GM12801 (cell line): Measurements from ENCODE around the gene CFAP210.

Source experiments
- TF ChIP-seq, protein P1 (sequence below): IDR thresholded peaks from one replicate; pipeline ENCODE4 v1.5.1; 2011; ENCODE audit warnings: control low read depth; ENCODE audit not compliant: insufficient read length; ENCODE audit errors: extremely low read depth

The CFAP210 gene

DNA sequence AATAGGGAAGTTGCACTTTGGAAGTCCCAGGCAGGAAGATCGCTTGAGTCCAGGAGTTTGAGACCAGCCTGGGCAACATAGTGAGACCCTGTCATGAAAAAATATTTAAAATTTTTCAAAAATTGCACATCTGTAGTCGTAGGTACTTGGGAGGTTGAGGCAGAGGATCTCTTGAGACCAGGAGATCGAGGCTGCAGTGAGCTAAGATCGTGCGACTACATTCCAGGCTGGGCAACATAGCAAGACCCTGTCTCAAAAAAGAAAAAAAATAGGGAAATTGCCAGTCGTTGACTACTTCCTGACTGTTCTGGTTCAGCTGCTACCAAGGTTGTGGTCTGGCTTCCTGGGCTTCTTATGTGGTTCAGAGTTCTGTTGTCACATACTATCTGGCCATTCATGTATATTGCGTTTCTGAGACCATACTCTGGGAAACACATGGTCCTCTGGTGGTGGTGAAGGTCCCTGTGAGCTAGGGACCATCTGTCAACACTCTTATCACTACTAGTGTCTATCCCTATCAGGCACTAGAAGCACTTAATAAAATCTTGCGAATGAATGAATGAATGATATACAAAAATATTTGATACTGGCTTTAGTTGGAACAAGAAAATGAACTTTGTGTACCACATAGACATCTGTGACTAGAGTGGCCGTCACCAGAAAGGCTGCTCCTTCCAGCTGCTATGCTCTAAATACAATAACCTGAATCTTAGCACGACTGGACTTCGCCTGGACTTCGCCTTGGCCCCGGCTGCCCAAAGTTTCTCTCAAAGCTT is 38.6 kb upstream of the CFAP210 start:
- TF ChIP-seq, protein P1, sequence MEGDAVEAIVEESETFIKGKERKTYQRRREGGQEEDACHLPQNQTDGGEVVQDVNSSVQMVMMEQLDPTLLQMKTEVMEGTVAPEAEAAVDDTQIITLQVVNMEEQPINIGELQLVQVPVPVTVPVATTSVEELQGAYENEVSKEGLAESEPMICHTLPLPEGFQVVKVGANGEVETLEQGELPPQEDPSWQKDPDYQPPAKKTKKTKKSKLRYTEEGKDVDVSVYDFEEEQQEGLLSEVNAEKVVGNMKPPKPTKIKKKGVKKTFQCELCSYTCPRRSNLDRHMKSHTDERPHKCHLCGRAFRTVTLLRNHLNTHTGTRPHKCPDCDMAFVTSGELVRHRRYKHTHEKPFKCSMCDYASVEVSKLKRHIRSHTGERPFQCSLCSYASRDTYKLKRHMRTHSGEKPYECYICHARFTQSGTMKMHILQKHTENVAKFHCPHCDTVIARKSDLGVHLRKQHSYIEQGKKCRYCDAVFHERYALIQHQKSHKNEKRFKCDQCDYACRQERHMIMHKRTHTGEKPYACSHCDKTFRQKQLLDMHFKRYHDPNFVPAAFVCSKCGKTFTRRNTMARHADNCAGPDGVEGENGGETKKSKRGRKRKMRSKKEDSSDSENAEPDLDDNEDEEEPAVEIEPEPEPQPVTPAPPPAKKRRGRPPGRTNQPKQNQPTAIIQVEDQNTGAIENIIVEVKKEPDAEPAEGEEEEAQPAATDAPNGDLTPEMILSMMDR, result no peak

DNA sequence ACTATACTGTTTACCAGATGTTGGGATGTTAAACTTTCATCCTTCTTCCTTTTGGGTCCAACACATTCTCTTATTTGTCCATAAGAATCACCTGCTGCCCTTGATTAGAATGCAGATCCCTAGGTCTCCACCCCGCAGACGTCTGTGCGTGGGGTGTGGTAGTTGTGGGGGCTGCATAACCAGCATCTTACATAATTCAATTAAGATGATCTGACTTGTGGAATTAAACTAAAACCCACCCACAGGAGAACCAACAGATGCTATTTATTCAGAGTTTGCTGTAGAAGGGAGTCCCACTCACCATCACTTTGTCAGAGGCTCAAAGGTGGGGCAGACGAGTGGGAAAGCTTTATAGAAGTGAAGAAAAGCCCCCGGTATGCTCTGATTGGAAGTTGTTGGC is 37.9 kb upstream of the CFAP210 start:
- TF ChIP-seq, protein P1, result no peak

DNA sequence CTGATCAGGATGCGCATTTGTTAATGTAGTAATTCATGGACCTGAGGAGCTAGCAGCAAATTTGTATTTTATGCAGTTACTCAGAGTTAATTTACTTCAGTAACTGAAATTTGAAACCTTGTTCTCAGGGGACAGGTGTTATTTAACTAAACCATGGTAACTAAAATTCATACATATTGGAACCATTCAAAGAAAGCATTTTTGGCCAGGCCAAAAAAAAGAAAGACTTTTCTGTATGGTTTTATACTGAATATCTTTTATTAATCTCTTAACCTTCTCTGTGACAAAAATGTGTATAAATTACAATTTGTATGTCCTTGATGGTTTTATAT is 35.0 kb upstream of the CFAP210 start:
- TF ChIP-seq, protein P1, result no peak

DNA sequence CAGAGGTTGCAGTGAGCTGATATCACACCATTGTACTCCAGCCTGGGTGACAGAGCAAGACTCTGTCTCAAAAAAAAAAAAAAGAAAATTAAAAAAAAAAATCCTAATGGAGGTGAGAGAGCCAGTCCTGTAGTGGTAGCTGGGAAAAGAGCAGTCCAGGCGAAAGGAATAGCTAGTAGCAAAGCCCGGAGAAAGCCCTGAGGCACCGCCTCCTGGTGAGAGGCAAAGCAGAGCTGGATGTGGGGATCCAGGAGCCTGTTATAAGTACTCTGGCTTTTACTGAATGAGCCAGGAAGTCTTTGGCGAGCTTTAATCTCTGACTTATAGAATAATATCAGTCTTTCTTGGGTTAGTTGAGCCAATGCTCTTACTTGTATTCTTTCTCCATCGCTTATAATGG is 32.9 kb upstream of the CFAP210 start:
- TF ChIP-seq, protein P1, result no peak

DNA sequence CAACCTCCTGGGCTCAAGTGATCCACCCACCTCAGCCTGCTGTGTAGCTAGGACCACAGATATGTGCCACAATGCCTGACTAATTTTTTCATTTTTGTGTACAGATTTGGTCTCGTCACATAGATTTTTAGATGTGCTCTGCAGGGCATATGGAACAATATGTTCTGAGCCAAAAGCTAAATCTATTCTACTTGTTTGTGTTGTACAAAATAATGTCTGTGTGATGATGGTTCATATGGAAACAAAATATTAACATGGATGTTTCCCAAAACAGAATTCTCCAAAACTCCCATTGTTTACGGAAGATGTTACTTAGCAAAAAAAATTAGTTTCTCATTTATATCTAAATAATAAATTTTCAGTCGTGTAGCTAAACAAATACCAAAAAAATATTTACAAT is 26.8 kb upstream of the CFAP210 start:
- TF ChIP-seq, protein P1, result no peak

DNA sequence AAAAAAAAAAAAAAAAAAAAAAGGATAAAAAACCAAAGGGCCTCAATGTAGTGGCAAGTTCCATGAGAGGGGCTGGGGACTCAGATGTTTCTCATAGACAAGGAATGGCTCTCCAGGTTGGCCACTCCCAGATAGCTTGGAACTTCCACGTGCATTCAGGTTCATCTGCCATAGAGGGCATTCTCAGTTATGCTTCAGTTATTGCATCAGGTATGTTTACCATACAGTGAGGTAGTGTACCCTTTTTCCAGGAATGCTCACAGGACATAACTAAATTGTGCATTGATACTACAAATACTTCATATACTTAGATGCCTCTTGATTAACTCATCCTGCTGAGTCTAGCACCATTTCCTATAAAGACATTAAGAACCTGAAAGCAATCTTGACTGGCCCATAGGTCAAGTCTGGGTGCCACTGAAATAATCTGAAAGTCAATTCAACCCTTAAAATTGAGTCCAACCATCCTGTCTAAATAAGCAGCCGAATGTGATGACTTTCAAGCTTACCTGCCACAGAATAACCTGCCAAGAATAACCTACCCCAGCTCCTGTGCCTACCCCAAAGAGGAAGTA is 24.8 kb upstream of the CFAP210 start:
- TF ChIP-seq, protein P1, result no peak

DNA sequence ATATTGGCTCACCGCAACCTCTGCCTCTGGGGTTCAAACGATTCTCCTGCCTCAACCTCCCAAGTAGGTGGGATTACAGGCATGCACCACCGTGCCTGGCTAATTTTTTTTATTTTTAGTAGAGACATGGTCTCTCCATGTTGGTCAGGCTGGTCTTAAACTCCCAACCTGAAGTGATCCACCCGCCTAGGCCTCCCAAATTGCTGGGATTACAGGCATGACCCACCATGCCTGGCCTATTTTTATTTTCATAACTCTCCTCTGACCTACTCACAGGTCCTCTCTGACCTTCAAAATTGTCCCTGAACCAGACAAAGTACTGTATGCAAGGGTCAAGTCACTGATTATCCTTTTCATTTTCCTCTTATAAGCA is 23.5 kb upstream of the CFAP210 start:
- TF ChIP-seq, protein P1, result no peak
